ENCODE measurements around the gene C11orf24. TPM values are rescaled to one million over a fixed set of nuclear protein-coding genes. Genes with fewer than 3 reads are reported as not detected.

C11orf24 gene
- total RNA-seq, 6 experiments from 2014 or later, result 39.4 to 70.9 (median 62.4) TPM

DNA sequence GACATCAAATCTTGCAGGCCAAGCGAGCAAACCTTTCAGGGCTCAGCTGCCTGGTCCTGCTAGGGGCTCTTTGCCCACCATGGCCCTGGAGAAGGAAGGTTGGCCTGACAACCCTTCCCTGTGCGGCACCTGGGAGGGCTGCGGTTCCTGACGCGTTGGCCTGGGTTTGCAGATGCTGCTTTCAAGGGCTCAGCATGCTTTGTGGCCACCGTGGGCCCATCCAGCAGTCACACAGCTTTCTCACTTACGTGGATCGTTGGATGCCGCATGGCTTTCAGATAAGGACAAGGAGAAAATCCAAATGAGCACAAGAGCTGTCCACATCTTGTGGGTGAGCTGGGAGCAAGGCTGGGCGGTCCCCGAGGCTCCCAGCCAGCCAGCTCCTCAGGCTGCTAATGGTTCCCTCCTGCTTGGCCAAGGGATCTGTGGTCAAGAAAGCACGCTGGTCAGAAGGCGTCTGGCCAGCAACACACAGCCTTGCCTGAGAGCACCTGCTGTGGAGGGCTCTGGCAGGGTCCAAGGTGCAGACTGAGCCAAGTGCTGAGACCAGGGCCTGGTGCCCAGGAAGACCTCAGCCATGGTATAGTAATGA lies 8.2 kb downstream of the C11orf24 start:
- WGBS (ENCODE audit: insufficient coverage, low coverage, low lambda C conversion rate, missing lambda C conversion rate), result no CpG with 5 or more reads among the region's 13 CpGs
- DNase-seq, result peak in 1 of 3 donors; percentile 40
- no peaks in the 10 kb centered on the region for H3K9me3 ChIP-seq
- TF ChIP-seq POLR2A (IDR thresholded peaks at IDR 0.05), result no peak
- TF ChIP-seq, protein P1, sequence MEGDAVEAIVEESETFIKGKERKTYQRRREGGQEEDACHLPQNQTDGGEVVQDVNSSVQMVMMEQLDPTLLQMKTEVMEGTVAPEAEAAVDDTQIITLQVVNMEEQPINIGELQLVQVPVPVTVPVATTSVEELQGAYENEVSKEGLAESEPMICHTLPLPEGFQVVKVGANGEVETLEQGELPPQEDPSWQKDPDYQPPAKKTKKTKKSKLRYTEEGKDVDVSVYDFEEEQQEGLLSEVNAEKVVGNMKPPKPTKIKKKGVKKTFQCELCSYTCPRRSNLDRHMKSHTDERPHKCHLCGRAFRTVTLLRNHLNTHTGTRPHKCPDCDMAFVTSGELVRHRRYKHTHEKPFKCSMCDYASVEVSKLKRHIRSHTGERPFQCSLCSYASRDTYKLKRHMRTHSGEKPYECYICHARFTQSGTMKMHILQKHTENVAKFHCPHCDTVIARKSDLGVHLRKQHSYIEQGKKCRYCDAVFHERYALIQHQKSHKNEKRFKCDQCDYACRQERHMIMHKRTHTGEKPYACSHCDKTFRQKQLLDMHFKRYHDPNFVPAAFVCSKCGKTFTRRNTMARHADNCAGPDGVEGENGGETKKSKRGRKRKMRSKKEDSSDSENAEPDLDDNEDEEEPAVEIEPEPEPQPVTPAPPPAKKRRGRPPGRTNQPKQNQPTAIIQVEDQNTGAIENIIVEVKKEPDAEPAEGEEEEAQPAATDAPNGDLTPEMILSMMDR (IDR thresholded peaks at IDR 0.05), result no peak
- H3K4me3 ChIP-seq, result no peak overlapping the region
- no peaks in the 10 kb centered on the region for H3K27me3 ChIP-seq
- H3K27ac ChIP-seq, result no peak overlapping the region
- intact Hi-C loops (cut with DNase I), result no loop called here
- ATAC-seq, result no peak
- peaks cover 0 to 3% (median 0%) of the 10 kb centered on the region in 4 donors for H3K4me1 ChIP-seq
- H3K36me3 ChIP-seq, result peaks cover 5 to 70% (median 45%) of the 10 kb centered on the region in 4 donors

GRCh38 chr11:68262544-68262827 lies 9.3 kb downstream of the C11orf24 start:
- H3K4me1 ChIP-seq, result peaks cover 0 to 11% (median 5%) of the 10 kb centered on the region in 4 donors
- no peak overlapping the region for H3K27ac ChIP-seq
- intact Hi-C loops (cut with DNase I), result no loop called here
- WGBS (ENCODE audit: insufficient coverage, low coverage, low lambda C conversion rate, missing lambda C conversion rate), result 75% methylated on average over 1 of the region's 8 CpGs
- H3K4me3 ChIP-seq, result no peak overlapping the region
- no peaks in the 10 kb centered on the region for H3K9me3 ChIP-seq
- DNase-seq, result no peak
- peaks cover 5 to 64% (median 41%) of the 10 kb centered on the region in 4 donors for H3K36me3 ChIP-seq
- no peaks in the 10 kb centered on the region for H3K27me3 ChIP-seq
- TF ChIP-seq POLR2A (IDR thresholded peaks at IDR 0.05), result no peak
- TF ChIP-seq, protein P1 (IDR thresholded peaks at IDR 0.05), result no peak
- no peak for ATAC-seq

- no peak for TF ChIP-seq POLR2A (IDR thresholded peaks at IDR 0.05)
- TF ChIP-seq, protein P1 (IDR thresholded peaks at IDR 0.05), result no peak
- WGBS (ENCODE audit: insufficient coverage, low coverage, low lambda C conversion rate, missing lambda C conversion rate), result 60% methylated on average over 1 of the region's 24 CpGs
- Histone ChIP-seq H3K36me3 (peaks cover 5 to 58% (median 38%) of the 10 kb centered on the region in 4 donors), H3K4me1 (peaks cover 0 to 11% (median 5%) of the 10 kb centered on the region in 4 donors), H3K27me3 (no peaks in the 10 kb centered on the region), H3K9me3 (no peaks in the 10 kb centered on the region), H3K27ac (no peak overlapping the region), H3K4me3 (no peak overlapping the region)
- intact Hi-C loops (cut with DNase I), result no loop called here
- ATAC-seq, result no peak
- peak in 2 of 3 donors; percentile 44 to 55 for DNase-seq
Measured at GRCh38 chr11:68261749-68262543, 9.8 kb downstream of the C11orf24 start.

GRCh38 chr11:68261006-68261405 lies 10.8 kb downstream of the C11orf24 start:
- 77% methylated on average over 3 of the region's 15 CpGs for WGBS (ENCODE audit: insufficient coverage, low coverage, low lambda C conversion rate, missing lambda C conversion rate)
- peaks cover 0 to 11% (median 4%) of the 10 kb centered on the region in 4 donors for H3K4me1 ChIP-seq
- H3K9me3 ChIP-seq, result no peaks in the 10 kb centered on the region
- no peak for DNase-seq
- H3K36me3 ChIP-seq, result peaks cover 5 to 50% (median 31%) of the 10 kb centered on the region in 4 donors
- TF ChIP-seq, protein P1 (IDR thresholded peaks at IDR 0.05), result no peak
- TF ChIP-seq POLR2A (IDR thresholded peaks at IDR 0.05), result no peak
- ATAC-seq, result no peak
- intact Hi-C loops (cut with DNase I), result no loop called here
- H3K4me3 ChIP-seq, result no peak overlapping the region
- no peaks in the 10 kb centered on the region for H3K27me3 ChIP-seq
- no peak overlapping the region for H3K27ac ChIP-seq

Measured in right lobe of liver (tissue), 6 donors.